ENCODE results near the gene KIF26B.
"Not testable (repeated sequence)": the region's sequence is repeated elsewhere in the genome, so short reads cannot be mapped to it uniquely, and the experiment has no call there.

The KIF26B gene

GRCh38 chr1:245397771-245398170, 243.0 kb downstream of the KIF26B start:
- no peak for DNase-seq

GRCh38 chr1:245398180-245398579, 243.4 kb downstream of the KIF26B start:
- DNase-seq = no peak

GRCh38 chr1:245401881-245402587, 247.2 kb downstream of the KIF26B start:
- no peak for DNase-seq

GRCh38 chr1:245402998-245403397, 248.2 kb downstream of the KIF26B start:
- not testable (repeated sequence) for DNase-seq

- DNase-seq = peak; percentile 18
Observed at GRCh38 chr1:245404527-245404926, 249.7 kb downstream of the KIF26B start.

DNA sequence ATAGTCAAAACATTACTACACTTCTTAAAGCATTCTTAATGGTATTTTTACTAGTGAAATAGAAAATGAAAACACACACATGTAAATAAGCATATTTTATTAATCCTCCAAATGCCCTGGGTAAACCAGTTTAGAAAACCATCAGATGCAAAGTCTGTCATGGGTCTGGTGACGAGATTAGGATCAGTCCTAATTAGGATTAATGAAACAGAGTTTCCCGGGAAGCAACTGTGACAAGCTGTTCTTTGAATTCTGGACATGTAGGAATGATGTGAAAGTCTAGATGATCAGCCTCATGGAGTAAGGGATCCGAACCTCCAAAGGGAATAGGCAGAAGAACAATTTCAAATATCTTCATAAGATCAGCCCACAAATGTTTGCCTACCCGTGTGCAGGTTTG, 250.2 kb downstream of the KIF26B start:
- DNase-seq = no peak

DNA sequence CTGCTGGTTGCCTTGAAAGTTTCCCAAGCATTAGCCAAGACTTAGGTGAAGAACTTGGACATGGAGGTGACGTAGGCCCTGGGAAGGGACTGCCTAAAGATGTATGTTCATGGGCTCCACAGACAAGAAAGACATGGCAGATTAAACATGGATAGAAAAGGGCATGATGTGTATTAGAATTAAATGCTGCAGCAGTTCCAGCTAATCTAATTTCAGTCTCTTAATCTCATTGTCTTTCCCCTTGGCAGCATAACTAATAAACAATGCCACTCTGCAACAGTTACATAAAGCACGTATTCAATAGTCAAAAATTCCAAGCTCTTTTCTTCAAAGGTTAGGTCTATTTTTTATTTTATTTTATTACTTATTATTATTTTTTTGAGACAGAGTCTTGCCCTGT, 251.6 kb downstream of the KIF26B start:
- DNase-seq = no peak

GRCh38 chr1:245407983-245408382, 253.2 kb downstream of the KIF26B start:
- DNase-seq = no peak

GRCh38 chr1:245409341-245410195, 254.8 kb downstream of the KIF26B start:
- DNase-seq = no peak

- no peak for DNase-seq
Observed at GRCh38 chr1:245411245-245412036, 256.7 kb downstream of the KIF26B start.

DNA sequence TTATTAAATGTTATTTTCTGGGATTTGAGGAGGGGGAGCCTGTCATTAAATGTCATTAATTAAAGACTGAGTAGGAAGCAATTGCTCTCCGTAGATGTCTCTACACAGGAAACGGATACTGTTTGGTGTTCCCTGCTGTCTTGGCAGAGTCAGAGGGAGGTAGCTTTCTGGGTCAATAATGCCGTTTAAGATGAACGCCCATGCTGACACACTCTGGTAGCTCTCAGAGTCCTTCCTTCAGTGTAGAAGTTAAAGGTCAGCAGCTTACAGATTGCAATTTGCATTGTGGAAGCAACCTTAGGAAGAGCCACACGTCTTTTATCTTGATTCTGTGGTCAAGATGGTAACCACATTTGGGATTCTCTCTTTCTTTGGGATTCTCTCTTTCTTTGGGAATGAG, 257.5 kb downstream of the KIF26B start:
- no peak for DNase-seq

GRCh38 chr1:245416781-245417180, 262.0 kb downstream of the KIF26B start:
- DNase-seq = no peak

GRCh38 chr1:245418077-245418476, 263.3 kb downstream of the KIF26B start:
- DNase-seq = no peak

DNA sequence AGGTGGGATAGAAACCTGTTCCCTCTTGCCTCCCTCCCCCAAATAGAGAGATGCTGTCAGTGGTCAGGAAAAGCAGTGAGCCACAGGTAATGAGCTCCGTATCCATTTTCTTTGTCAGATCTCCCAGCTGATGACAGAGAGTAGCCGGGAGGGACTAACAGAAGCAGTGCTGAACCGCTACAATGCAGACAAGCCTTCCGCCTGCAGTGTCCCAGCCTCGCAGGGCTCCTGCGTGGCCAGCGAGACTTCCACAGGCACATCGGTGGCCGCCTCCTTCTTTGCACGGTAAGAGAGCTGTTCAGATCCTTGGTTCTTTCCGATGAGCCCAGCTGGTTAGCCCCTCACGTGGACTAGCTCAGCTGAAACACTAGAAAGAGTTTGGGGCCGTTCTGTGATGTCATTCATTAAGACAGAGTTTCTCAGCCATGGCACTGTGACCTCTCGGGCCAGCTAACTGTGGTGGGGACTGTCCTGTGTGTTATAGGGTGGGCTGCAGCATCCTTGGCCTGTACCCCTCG, 264.7 kb downstream of the KIF26B start:
- no peak for DNase-seq

DNA sequence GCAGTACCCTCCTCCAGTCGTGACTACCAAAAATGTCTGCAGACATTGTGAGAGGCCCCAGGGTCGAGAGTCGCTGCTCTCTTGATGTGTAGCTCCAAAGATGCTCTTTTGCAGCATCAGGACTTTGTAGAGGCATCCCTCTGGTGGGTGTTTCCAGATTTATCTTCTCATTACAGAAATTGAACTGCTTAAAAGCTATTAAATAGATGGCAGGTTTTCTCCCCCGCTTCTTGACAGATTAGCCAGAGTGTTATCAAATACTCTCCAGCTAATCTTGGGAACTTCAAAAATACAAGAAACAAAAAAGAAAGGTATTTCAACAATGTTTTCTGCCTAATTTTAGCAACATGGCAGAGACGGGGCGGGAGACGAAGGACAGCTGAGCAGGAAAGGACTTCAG, 265.2 kb downstream of the KIF26B start:
- no peak for DNase-seq

DNA sequence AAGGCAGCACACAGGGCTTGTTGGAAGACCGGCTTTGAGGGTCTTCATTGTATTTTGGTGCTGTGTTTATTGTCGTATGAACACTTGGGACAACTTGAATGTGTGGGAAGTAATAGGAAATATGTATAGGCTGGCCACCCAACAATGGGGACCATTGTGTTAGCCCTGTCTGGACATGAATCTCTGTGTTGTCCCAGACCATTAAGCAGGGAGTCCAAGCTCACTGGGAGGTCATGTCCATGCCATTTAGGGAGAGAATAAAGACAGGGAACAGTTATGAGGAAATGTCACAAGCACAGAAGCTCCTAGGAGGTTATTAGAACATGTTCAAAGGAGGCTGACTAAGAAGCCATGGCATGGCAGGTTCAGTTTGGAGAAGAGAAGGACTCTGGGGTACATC, 266.1 kb downstream of the KIF26B start:
- no peak for DNase-seq

DNA sequence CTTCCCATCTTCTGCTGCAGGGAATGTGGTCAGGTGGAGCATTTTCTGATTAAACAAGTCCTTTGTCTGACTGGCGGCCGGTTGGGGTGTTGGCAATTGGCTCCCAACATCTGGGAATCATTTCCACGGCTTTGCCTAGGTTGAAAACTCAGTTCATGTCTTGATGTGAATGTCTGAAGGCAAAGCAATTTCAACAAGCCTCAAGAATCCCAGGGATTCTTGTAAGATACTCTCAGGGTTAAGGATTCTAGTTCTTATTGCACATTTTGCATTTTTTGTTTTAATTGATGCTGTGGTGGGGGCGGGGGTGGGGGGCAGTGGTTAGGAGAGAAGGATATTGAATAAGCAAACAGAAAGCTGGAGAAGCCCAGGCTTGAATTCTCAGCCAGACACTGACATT, 273.9 kb downstream of the KIF26B start:
- DNase-seq = no peak

DNA sequence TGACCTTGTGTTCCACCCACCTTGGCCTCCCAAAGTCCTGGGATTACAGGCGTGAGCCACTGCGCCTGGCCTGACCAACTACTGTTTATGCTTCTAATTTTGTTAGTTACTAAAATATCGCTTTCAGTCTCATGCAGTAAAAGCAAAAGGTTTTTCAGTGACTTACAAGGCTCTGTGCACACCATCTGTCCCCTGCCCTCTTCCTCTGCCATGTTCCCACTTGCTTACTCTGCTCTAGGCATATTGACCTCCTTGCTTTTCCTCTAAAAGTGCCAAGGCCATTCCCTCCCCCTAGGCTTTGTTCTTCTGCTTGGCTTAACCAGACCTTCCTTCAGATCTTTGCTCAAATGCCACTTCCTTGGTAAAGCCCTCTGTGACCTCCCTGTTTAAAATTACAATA, 276.9 kb downstream of the KIF26B start:
- DNase-seq = no peak

DNA sequence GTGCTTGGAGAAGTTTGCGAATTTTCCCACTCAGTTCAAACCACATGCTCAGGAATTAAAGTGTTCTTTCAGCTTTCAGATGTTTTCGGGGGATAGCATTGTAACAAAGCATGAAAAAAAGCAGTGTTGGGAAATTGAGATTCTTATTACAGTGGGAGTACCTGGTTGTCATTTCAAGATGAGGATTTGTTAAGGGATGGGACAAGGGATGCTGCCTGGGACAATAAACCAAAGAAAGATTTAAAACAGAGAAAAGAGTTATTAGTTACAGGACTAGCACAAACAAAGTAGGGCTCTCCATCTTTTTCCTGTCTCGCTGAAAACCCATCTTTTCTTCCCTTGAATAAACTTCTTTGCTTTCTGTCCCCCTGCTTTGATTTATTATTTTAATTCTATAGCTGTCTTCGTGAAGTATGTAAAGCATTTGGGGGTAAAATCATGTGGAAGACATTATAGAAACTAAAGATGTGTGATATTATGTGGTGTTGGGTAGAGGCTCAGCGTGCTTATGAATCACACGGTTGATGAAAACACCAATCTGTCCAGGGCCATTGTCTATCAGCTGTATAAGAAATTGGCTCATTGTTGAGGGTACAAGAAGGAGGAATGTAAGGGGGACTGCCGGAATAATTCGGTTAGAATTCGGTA, 277.6 kb downstream of the KIF26B start:
- DNase-seq = no peak

- no peak for DNase-seq
Observed at GRCh38 chr1:245433561-245433960, 278.8 kb downstream of the KIF26B start.

GRCh38 chr1:245434280-245434679, 279.5 kb downstream of the KIF26B start:
- no peak for DNase-seq

DNA sequence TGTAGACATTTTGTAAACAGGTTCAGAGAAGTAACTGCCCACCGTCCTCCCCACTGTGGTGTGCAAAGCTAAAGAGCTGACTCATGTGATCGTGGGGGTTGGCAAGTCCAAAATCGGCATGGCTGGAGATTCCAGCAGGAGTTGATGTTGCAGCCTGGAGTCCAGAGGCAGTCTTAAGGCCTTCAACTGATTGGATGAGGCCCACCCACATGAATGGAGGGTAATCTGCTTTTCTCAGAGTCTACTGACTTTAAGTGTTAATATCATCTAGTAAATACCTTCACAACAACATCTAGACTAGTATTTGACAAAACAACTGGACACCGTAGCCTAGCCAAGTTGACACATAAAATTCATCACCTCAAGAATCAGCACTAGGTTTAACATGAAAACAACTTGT, 281.6 kb downstream of the KIF26B start:
- no peak for DNase-seq

Measured in NCI-H510A treated with DMSO at 0.1 percent for 48 hours (cell line).